ENCODE measurements around the gene C5orf47.

- TF ChIP-seq POLR2AphosphoS5 (IDR thresholded peaks at IDR 0.05) (no peak), POLR2A (IDR thresholded peaks at IDR 0.05) (no peak)
These were observed 55.7 kb downstream of the C5orf47 start for GRCh38 chr5:174044466-174045254.

Data from transverse colon (tissue), 3 donors.